ENCODE measurements around the gene PIGC. TPM values are rescaled to one million over a fixed set of nuclear protein-coding genes. Genes with fewer than 3 reads are reported as not detected.

Gene PIGC
- total RNA-seq, 4 donors from 2014 or later: 8.2 to 83.3 (median 31.3) TPM

DNA sequence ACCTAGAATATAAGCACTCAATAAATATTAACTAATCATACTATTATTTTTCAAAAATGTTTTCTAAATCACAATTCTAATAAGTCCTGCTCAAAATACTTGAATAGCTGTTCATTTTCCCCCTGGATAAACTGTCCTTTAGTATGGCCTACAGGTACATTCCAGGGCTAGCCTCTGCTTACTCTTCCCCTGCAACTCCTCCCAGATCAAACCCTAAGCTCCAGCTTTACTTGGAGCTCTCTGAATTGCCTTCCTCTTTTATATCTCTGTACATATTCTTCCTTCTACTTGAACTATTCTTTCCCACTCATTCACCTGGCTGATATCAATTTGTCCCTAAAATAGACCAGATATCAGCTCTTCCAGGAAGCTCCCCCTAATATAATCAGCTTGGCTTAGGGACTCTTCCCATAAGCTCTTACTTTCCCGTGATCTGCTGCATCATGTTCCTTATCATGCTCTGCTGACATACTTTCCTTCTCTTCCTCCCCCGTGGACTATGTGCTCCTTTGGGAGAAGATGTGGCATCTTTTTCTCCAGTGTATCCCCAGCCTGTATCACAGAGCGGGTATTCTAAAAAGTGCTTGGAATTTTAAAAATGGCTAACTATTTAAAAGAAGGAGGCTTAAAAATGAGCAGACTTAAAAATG is 43.1 kb upstream of the PIGC start:
- H3K4me1 ChIP-seq: no peaks in the 10 kb centered on the region
- no peak overlapping the region for H3K4me3 ChIP-seq
- no peaks in the 10 kb centered on the region for H3K36me3 ChIP-seq
- intact Hi-C loops (cut with DNase I; ENCODE audit: low total_unique reads): no loop called here
- H3K27me3 ChIP-seq: no peaks in the 10 kb centered on the region
- TF ChIP-seq, protein P1, sequence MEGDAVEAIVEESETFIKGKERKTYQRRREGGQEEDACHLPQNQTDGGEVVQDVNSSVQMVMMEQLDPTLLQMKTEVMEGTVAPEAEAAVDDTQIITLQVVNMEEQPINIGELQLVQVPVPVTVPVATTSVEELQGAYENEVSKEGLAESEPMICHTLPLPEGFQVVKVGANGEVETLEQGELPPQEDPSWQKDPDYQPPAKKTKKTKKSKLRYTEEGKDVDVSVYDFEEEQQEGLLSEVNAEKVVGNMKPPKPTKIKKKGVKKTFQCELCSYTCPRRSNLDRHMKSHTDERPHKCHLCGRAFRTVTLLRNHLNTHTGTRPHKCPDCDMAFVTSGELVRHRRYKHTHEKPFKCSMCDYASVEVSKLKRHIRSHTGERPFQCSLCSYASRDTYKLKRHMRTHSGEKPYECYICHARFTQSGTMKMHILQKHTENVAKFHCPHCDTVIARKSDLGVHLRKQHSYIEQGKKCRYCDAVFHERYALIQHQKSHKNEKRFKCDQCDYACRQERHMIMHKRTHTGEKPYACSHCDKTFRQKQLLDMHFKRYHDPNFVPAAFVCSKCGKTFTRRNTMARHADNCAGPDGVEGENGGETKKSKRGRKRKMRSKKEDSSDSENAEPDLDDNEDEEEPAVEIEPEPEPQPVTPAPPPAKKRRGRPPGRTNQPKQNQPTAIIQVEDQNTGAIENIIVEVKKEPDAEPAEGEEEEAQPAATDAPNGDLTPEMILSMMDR (IDR thresholded peaks at IDR 0.05): no peak
- no peak for TF ChIP-seq POLR2A (IDR thresholded peaks at IDR 0.05)
- no peak overlapping the region for H3K27ac ChIP-seq
- H3K9me3 ChIP-seq: no peaks in the 10 kb centered on the region
- DNase-seq: no peak

DNA sequence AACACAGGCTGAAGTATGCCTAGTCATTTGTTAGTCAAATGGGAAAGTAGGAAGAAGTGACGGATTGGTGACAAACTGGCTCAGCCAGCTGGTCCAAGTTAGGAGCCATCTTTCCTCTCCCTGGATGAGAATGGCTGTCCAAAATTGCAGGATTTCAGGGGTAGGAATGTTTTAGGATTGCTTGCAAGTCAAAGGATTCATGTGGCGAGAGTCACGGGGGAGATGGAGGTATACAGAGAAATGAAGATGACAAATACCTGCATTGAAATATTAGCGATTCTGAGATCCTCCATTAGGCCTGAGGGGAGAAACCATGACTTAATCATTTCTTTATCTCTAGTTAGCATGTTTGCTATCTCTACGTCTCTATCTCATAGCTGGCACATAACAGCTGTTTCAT is 41.8 kb upstream of the PIGC start:
- no peaks in the 10 kb centered on the region for H3K27me3 ChIP-seq
- no peak overlapping the region for H3K27ac ChIP-seq
- no peak overlapping the region for H3K4me3 ChIP-seq
- no peaks in the 10 kb centered on the region for H3K36me3 ChIP-seq
- H3K9me3 ChIP-seq: no peaks in the 10 kb centered on the region
- no peaks in the 10 kb centered on the region for H3K4me1 ChIP-seq
- intact Hi-C loops (cut with DNase I; ENCODE audit: low total_unique reads): no loop called here
- DNase-seq: no peak
- TF ChIP-seq POLR2A (IDR thresholded peaks at IDR 0.05): no peak
- TF ChIP-seq, protein P1 (IDR thresholded peaks at IDR 0.05): no peak

DNA sequence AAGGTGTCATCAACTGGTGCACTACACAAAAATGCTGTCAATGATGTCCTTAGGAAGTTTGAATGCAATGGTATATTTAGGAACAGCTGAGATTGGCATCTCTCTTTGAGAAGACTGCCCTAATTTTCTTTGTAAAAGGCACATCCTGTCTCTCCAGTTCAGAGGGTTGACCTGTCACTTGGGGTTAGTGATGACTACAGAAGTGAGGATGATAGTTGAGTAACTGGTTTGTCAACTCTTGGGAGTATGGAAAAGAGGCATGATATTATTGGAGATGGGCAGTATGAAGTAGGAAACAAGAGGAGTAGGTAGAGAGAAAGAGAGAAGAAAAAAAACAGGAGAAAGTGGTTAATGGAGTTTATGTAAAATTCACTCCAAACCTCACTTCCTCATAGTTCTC is 40.4 kb upstream of the PIGC start:
- Histone ChIP-seq H3K27me3 (no peaks in the 10 kb centered on the region), H3K4me1 (no peaks in the 10 kb centered on the region), H3K36me3 (no peaks in the 10 kb centered on the region), H3K27ac (no peak overlapping the region), H3K9me3 (no peaks in the 10 kb centered on the region), H3K4me3 (no peak overlapping the region)
- DNase-seq: no peak
- intact Hi-C loops (cut with DNase I; ENCODE audit: low total_unique reads): no loop called here
- TF ChIP-seq POLR2A (IDR thresholded peaks at IDR 0.05): no peak
- TF ChIP-seq, protein P1 (IDR thresholded peaks at IDR 0.05): no peak

DNA sequence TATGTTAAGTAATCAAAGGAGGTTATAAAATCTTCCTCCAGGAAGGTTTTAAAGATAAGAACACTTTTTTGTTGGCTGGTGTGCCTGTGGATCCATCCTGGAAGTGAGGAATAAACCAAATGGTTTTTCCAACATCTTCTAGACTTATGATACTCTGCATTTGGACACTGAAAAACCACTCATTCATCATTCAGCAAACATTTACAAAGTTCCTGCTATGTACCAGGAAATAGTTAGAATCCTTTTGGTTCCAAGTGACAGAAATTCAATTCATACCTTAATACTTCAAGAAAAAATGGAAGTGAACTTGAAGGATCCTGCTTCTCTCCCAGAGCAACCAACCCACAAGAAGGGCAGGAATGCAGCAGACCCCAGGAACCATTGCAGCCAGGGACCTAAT is 39.6 kb upstream of the PIGC start:
- Histone ChIP-seq H3K4me1 (no peaks in the 10 kb centered on the region), H3K27me3 (no peaks in the 10 kb centered on the region), H3K4me3 (no peak overlapping the region), H3K27ac (no peak overlapping the region), H3K9me3 (no peaks in the 10 kb centered on the region), H3K36me3 (no peaks in the 10 kb centered on the region)
- DNase-seq: no peak
- TF ChIP-seq, protein P1 (IDR thresholded peaks at IDR 0.05): no peak
- TF ChIP-seq POLR2A (IDR thresholded peaks at IDR 0.05): no peak
- intact Hi-C loops (cut with DNase I; ENCODE audit: low total_unique reads): no loop called here

DNA sequence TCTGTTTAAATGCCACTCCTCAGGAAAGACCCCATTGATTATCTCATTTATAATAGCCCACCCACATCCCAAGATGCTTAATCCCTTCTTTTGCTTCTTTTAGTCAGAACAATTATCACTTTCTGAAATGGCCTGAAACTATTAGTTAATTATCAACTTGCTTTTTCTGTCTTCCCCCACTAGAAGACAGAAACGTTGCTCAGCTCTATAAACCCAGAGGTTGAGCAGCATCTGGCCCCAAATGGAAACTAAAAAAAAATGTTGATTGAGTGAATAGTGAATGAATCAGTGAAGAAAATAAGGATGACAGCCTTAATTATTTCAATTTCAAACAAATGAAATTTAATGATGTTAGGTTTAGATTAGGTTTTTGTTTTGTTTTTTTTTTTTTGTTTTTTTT is 38.2 kb upstream of the PIGC start:
- H3K4me3 ChIP-seq: no peak overlapping the region
- no peaks in the 10 kb centered on the region for H3K36me3 ChIP-seq
- no peak for TF ChIP-seq POLR2A (IDR thresholded peaks at IDR 0.05)
- TF ChIP-seq, protein P1 (IDR thresholded peaks at IDR 0.05): no peak
- no peaks in the 10 kb centered on the region for H3K4me1 ChIP-seq
- intact Hi-C loops (cut with DNase I; ENCODE audit: low total_unique reads): no loop called here
- DNase-seq: no peak
- no peak overlapping the region for H3K27ac ChIP-seq
- no peaks in the 10 kb centered on the region for H3K9me3 ChIP-seq
- H3K27me3 ChIP-seq: no peaks in the 10 kb centered on the region

Data from uterus (tissue), 4 donors.